Kidney (tissue), 14 donors: ENCODE results near the gene CYP2S1. TPM values are rescaled to one million over a fixed set of nuclear protein-coding genes. Genes with fewer than 3 reads are reported as not detected.
A peak's percentile ranks its signal among the peaks of the same experiment; 100 is the strongest.

Source experiments
- DNase-seq, 5 donors: peaks; one replicate each; pipeline ENCODE4 v3.0.0-alpha.2; 2013 to 2020
- FAIRE-seq: peaks from 2 replicates; lab custom pipeline; 2012; peaks lifted over from hg19 to GRCh38; lab: Jason Lieb, UNC
- H3K27ac ChIP-seq, 2 donors: one replicate each; pipeline ENCODE4 v1.7.0; 2013; ENCODE audit warnings: low read depth in 2 of 2, low read length in 2 of 2, inconsistent platforms in 1 of 2
- H3K27me3 ChIP-seq: one replicate; pipeline ENCODE4 v1.7.1; 2013; ENCODE audit warnings: low read length, inconsistent platforms; ENCODE audit not compliant: control insufficient read depth, insufficient read depth
- H3K36me3 ChIP-seq, 3 donors: one replicate each; pipeline versions ENCODE4 v1.7.0 to v1.7.1; 2013; ENCODE audit warnings: low read length in 3 of 3, control low read depth in 1 of 3, inconsistent platforms in 1 of 3; ENCODE audit not compliant: insufficient read depth in 3 of 3, control insufficient read depth in 2 of 3
- H3K4me1 ChIP-seq, 3 donors: one replicate each; pipeline versions ENCODE4 v1.7.0 to v1.7.1; 2013; ENCODE audit warnings: low read length in 3 of 3, inconsistent platforms in 1 of 3, low read depth in 1 of 3; ENCODE audit not compliant: control insufficient read depth in 2 of 3, insufficient read depth in 2 of 3
- H3K4me3 ChIP-seq, 3 donors: one replicate each; pipeline versions ENCODE4 v1.7.0 to v1.8.1; 2013; ENCODE audit warnings: low read length in 3 of 3, control low read depth in 1 of 3, inconsistent platforms in 1 of 3
- H3K9ac ChIP-seq, 3 donors: one replicate each; pipeline versions ENCODE4 v1.7.0 to v1.7.1; 2013; ENCODE audit warnings: low read length in 3 of 3, control low read depth in 1 of 3, inconsistent platforms in 1 of 3
- H3K9me3 ChIP-seq, 3 donors: one replicate each; pipeline versions ENCODE4 v1.7.0 to v1.7.1; 2013; ENCODE audit warnings: low read length in 3 of 3, control low read depth in 1 of 3, inconsistent platforms in 1 of 3; ENCODE audit not compliant: control insufficient read depth in 2 of 3, insufficient read depth in 1 of 3
- intact Hi-C: fragments of 100-400 bp; cut with DNase I; formaldehyde crosslinking; loops from one replicate; pipeline ENCODE4 v1.11.1; 2022
- polyA plus RNA-seq: library from polyadenylated mRNA; stranded (reverse); fragments of 350-450 nt; fragmentation: Illumina TruSeq; extraction: RNeasy Lipid Tissue Mini Kit (QIAGEN cat#74804); gene quantifications from one replicate; pipeline ENCODE4 v1.2.3, GENCODE V29; 2014; ENCODE audit warnings: low read depth, low replicate concordance; ENCODE audit not compliant: insufficient read depth
- total RNA-seq: library from RNA; stranded (reverse); fragmentation: NEBNext Ultra II Directional; extraction: Animal tissue kit (Norgen Biotek cat#: 25700); gene quantifications from one replicate; pipeline ENCODE4 v1.2.1, GENCODE V29; 2021
- TF ChIP-seq, protein P1 (sequence below): IDR thresholded peaks from 3 replicates; pipeline ENCODE4 v1.5.1; 2012; ENCODE audit warnings: mild to moderate bottlenecking, moderate library complexity, borderline replicate concordance; ENCODE audit not compliant: insufficient read depth; ENCODE audit errors: extremely low read depth
- donor health status: control.
- donor health status: control.
- donor health status: control.
- donor health status: control.
- donor health status: control.
- donor health status: DM: yes; HTN: yes; CAD: no.
- donor health status: Normal renal cell carcinoma (clear cell type).

The CYP2S1 gene
- total and polyA plus RNA-seq, 2 donors from 2014 or later: 0.97 to 2.0 TPM

DNA sequence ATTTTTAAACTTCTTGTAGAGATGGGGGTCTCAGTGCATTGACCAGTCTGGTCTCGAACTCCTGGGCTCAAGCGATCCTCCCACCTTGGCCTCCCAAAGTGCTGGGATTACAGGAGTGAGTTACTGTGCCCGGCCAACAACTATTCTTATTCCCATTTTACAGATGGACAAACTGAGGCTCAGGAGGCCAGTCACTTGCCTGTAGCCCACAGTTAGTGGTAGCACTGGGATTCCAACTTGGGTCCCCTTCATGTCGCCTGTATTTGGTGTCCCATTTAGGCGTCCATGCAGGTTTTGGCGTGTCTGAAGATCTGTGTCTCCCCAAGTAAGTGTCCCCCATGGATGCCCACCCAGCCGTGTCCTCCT, 25.2 kb downstream of the CYP2S1 start:
- Histone ChIP-seq H3K27me3 (no peaks in the 10 kb centered on the region), H3K27ac (peak overlapping the region; percentile 72 to 74), H3K9me3 (no peaks in the 10 kb centered on the region), H3K4me3 (peak overlapping the region in 2 of 3 donors; percentile 30 to 59), H3K4me1 (no peaks in the 10 kb centered on the region), H3K9ac (peak overlapping the region in 1 of 3 donors; percentile 55), H3K36me3 (no peaks in the 10 kb centered on the region)
- FAIRE-seq (no peak), DNase-seq (no peak)
- TF ChIP-seq, protein P1, sequence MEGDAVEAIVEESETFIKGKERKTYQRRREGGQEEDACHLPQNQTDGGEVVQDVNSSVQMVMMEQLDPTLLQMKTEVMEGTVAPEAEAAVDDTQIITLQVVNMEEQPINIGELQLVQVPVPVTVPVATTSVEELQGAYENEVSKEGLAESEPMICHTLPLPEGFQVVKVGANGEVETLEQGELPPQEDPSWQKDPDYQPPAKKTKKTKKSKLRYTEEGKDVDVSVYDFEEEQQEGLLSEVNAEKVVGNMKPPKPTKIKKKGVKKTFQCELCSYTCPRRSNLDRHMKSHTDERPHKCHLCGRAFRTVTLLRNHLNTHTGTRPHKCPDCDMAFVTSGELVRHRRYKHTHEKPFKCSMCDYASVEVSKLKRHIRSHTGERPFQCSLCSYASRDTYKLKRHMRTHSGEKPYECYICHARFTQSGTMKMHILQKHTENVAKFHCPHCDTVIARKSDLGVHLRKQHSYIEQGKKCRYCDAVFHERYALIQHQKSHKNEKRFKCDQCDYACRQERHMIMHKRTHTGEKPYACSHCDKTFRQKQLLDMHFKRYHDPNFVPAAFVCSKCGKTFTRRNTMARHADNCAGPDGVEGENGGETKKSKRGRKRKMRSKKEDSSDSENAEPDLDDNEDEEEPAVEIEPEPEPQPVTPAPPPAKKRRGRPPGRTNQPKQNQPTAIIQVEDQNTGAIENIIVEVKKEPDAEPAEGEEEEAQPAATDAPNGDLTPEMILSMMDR: no peak
- intact Hi-C loops: no loop called here

DNA sequence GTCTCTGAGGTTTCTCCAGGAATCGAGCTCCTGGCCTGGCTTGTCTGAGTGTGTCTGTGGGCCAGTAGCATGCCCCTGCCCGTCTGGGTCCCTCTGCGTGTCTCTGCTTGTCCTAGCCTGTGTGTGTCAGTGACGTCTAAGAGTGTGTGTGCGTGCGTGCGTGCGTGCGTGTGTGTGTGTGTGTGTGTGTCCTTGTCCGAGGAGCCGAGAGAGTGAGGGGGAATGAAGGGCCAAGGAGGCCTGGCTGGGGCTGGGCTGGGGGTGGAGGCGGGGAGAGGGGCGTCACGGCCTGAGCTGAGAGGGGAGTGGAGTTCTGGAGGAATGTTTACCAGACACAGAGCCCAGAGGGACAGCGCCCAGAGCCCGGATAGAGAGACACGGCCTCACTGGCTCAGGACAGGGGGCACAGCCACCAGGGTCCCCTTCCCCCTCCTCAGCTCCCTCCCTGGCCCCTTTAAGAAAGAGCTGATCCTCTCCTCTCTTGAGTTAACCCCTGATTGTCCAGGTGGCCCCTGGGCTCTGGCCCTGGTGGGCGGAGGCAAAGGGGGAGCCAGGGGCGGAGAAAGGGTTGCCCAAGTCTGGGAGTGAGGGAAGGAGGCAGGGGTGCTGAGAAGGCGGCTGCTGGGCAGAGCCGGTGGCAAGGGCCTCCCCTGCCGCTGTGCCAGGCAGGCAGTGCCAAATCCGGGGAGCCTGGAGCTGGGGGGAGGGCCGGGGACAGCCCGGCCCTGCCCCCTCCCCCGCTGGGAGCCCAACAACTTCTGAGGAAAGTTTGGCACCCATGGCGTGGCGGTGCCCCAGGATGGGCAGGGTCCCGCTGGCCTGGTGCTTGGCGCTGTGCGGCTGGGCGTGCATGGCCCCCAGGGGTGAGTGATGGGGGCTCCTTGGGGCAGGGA, 25.8 kb downstream of the CYP2S1 start, which contains the start of gene AXL:
Gene AXL (plus strand): TSS at position 609 of the 893 bp plus-strand sequence. CDS start 170 bp downstream, at position 779.
- TF ChIP-seq, protein P1: no peak
- Histone ChIP-seq H3K9ac (peak within 1 kb of the TSS in 2 of 3 donors; percentile 3 to 65), H3K4me3 (peak within 1 kb of the TSS; percentile 29 to 59 (median 57)), H3K4me1 (no peaks in the 10 kb centered on the region), H3K9me3 (no peaks in the 10 kb centered on the region), H3K27ac (peak within 1 kb of the TSS; percentile 74 to 81), H3K27me3 (no peaks in the 10 kb centered on the region), H3K36me3 (no peaks in the 10 kb centered on the region)
- FAIRE-seq (no peak), DNase-seq (peak; percentile 87 to 94 (median 90))
- intact Hi-C loops: no loop called here

DNA sequence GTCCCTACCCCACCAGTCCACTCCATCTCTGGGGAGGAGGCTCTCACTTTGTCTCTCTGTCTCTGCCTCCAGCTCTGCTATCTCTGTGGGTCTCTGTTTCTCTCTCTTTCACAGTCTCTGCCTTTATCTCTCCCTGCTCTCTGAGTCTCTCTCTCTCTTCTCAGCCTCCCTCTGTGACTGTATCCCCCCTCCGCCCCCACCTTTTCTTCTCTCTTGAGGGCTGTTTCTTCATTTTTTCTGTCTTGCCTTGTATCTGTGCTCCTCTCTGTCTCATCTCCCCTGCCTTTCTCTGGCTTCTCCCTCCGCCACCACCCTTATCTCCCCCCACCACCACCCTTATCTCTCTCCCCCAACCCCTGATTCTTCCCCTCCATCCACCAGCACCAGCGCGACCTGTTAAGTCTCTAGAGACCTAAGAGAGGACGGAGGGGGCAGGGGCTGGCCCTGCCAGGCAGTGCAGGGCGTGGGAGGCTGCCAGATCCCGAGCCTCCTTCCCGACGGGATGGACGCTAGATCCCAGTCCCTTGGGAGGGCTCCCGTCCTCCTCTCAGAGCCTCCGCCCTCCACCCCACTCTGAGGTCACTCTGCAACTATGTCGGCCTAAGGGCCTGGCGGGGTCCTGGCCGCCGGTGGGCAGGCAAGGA, 27.0 kb downstream of the CYP2S1 start:
- no peaks in the 10 kb centered on the region for H3K36me3 ChIP-seq
- TF ChIP-seq, protein P1: no peak
- H3K9me3 ChIP-seq: no peaks in the 10 kb centered on the region
- peak overlapping the region; percentile 23 to 59 (median 29) for H3K4me3 ChIP-seq
- DNase-seq: peak in 1 of 5 donors; percentile 80
- no peaks in the 10 kb centered on the region for H3K27me3 ChIP-seq
- intact Hi-C loops: no loop called here
- no peaks in the 10 kb centered on the region for H3K4me1 ChIP-seq
- H3K27ac ChIP-seq: peak overlapping the region; percentile 74 to 81
- H3K9ac ChIP-seq: peak overlapping the region in 2 of 3 donors; percentile 3 to 65
- FAIRE-seq: no peak
